ENCODE data around the gene ZNF862.

ZNF862 gene

GRCh38 chr7:149801002-149801566 is 37.1 kb upstream of the ZNF862 start:
- TF ChIP-seq CTCF (IDR thresholded peaks at IDR 0.05; ENCODE audit: borderline replicate concordance, insufficient read depth, low read depth, low read length) = no peak
- H3K4me3 ChIP-seq (ENCODE audit: low read depth, low read length) = no peak overlapping the region

- no peak for TF ChIP-seq CTCF (IDR thresholded peaks at IDR 0.05; ENCODE audit: borderline replicate concordance, insufficient read depth, low read depth, low read length)
- no peak overlapping the region for H3K4me3 ChIP-seq (ENCODE audit: low read depth, low read length)
These were observed 36.4 kb upstream of the ZNF862 start for GRCh38 chr7:149801816-149802215.

GRCh38 chr7:149802966-149803365 is 35.2 kb upstream of the ZNF862 start:
- H3K4me3 ChIP-seq (ENCODE audit: low read depth, low read length) = no peak overlapping the region
- TF ChIP-seq CTCF (IDR thresholded peaks at IDR 0.05; ENCODE audit: borderline replicate concordance, insufficient read depth, low read depth, low read length) = no peak

GRCh38 chr7:149803551-149804074 is 34.6 kb upstream of the ZNF862 start:
- TF ChIP-seq CTCF (IDR thresholded peaks at IDR 0.05; ENCODE audit: borderline replicate concordance, insufficient read depth, low read depth, low read length) = no peak
- no peak overlapping the region for H3K4me3 ChIP-seq (ENCODE audit: low read depth, low read length)

GRCh38 chr7:149804106-149804505 is 34.1 kb upstream of the ZNF862 start:
- TF ChIP-seq CTCF (IDR thresholded peaks at IDR 0.05; ENCODE audit: borderline replicate concordance, insufficient read depth, low read depth, low read length) = no peak
- H3K4me3 ChIP-seq (ENCODE audit: low read depth, low read length) = no peak overlapping the region

GRCh38 chr7:149806726-149807125 is 31.4 kb upstream of the ZNF862 start:
- no peak for TF ChIP-seq CTCF (IDR thresholded peaks at IDR 0.05; ENCODE audit: borderline replicate concordance, insufficient read depth, low read depth, low read length)
- H3K4me3 ChIP-seq (ENCODE audit: low read depth, low read length) = no peak overlapping the region

- H3K4me3 ChIP-seq (ENCODE audit: low read depth, low read length) = no peak overlapping the region
- TF ChIP-seq CTCF (IDR thresholded peaks at IDR 0.05; ENCODE audit: borderline replicate concordance, insufficient read depth, low read depth, low read length) = no peak
These were observed 29.9 kb upstream of the ZNF862 start for GRCh38 chr7:149808311-149808710.

All from GM12875 (cell line).